Measurements from ENCODE around the gene ANKZF1.
"Not testable (repeated sequence)": the region's sequence is repeated elsewhere in the genome, so short reads cannot be mapped to it uniquely, and the experiment has no call there.

ANKZF1 gene

GRCh38 chr2:219229305-219230058, at the start of gene ANKZF1, which contains the start of gene ATG9A:
ANKZF1 (plus strand) TSS chr2:219229806; CDS start chr2:219230258, 452 bp downstream.
ATG9A (minus strand) TSS chr2:219229636; CDS start chr2:219228024, 1,612 bp downstream.
- DNase-seq (ENCODE audit: low spot score) = peak; percentile 98

- no peak for DNase-seq (ENCODE audit: low spot score)
These were observed 48.6 kb upstream of the ANKZF1 start for GRCh38 chr2:219180961-219181360.

GRCh38 chr2:219181531-219181930, 48.1 kb upstream of the ANKZF1 start:
- no peak for DNase-seq (ENCODE audit: low spot score)

- no peak for DNase-seq (ENCODE audit: low spot score)
These were observed 47.1 kb upstream of the ANKZF1 start for GRCh38 chr2:219182331-219183150.

GRCh38 chr2:219183151-219183772, 46.3 kb upstream of the ANKZF1 start:
- DNase-seq (ENCODE audit: low spot score) = no peak

- no peak for DNase-seq (ENCODE audit: low spot score)
These were observed 45.5 kb upstream of the ANKZF1 start for GRCh38 chr2:219184121-219184520.

GRCh38 chr2:219186754-219187456, 42.7 kb upstream of the ANKZF1 start:
- no peak for DNase-seq (ENCODE audit: low spot score)

- DNase-seq (ENCODE audit: low spot score) = no peak
These were observed 32.2 kb upstream of the ANKZF1 start for GRCh38 chr2:219197388-219197787.

GRCh38 chr2:219198974-219199373, 30.6 kb upstream of the ANKZF1 start:
- DNase-seq (ENCODE audit: low spot score) = no peak

GRCh38 chr2:219199470-219200211, 30.0 kb upstream of the ANKZF1 start:
- DNase-seq (ENCODE audit: low spot score) = no peak

GRCh38 chr2:219200502-219201326, 28.9 kb upstream of the ANKZF1 start:
- DNase-seq (ENCODE audit: low spot score) = not testable (repeated sequence)

GRCh38 chr2:219201331-219201730, 28.3 kb upstream of the ANKZF1 start:
- not testable (repeated sequence) for DNase-seq (ENCODE audit: low spot score)

- no peak for DNase-seq (ENCODE audit: low spot score)
These were observed 25.0 kb upstream of the ANKZF1 start for GRCh38 chr2:219204425-219205164.

GRCh38 chr2:219205165-219205538, 24.5 kb upstream of the ANKZF1 start:
- no peak for DNase-seq (ENCODE audit: low spot score)

GRCh38 chr2:219205981-219206327, 23.7 kb upstream of the ANKZF1 start:
- no peak for DNase-seq (ENCODE audit: low spot score)

GRCh38 chr2:219206328-219207133, 23.1 kb upstream of the ANKZF1 start, which contains the start of gene ZFAND2B:
ZFAND2B (plus strand) TSS chr2:219206782; CDS start chr2:219206988, 206 bp downstream.
- DNase-seq (ENCODE audit: low spot score) = peak; percentile 98

GRCh38 chr2:219207134-219207883, 22.3 kb upstream of the ANKZF1 start:
- DNase-seq (ENCODE audit: low spot score) = no peak
